PFSK-1 (cell line): ENCODE results near the gene HMGXB4.

Experiments used
- FOXP2 ChIP-seq: optimal IDR thresholded peaks from 2 replicates; pipeline ENCODE3; 2011; ENCODE audit warnings: borderline replicate concordance, control low read depth, inconsistent platforms; ENCODE audit not compliant: insufficient read depth; ENCODE audit errors: extremely low read length, extremely low read depth
- POLR2AphosphoS5 ChIP-seq: IDR thresholded peaks from 2 replicates; pipeline ENCODE4 v1.6.1; 2012; ENCODE audit warnings: low read depth, mild to moderate bottlenecking, control low read depth, low read length, moderate library complexity
- SIN3A ChIP-seq: IDR thresholded peaks from 2 replicates; pipeline ENCODE4 v1.6.1; 2012; ENCODE audit warnings: mild to moderate bottlenecking, low read length, moderate library complexity, borderline replicate concordance; ENCODE audit not compliant: insufficient read depth
- TAF1 ChIP-seq: IDR thresholded peaks from 2 replicates; pipeline ENCODE4 v1.6.1; 2012; ENCODE audit warnings: low read length, control low read depth, borderline replicate concordance; ENCODE audit not compliant: insufficient read depth
- TF ChIP-seq, protein P1 (sequence below), 2 experiments: IDR thresholded peaks; 2 replicates each; pipeline versions ENCODE4 v1.6.1 to v1.8.0; 2011 to 2012; ENCODE audit warnings: low read depth in 2 of 2, low read length in 2 of 2, control low read depth in 1 of 2, inconsistent platforms in 1 of 2, mild to moderate bottlenecking in 1 of 2, moderate library complexity in 1 of 2; ENCODE audit not compliant: insufficient read depth in 1 of 2

DNA sequence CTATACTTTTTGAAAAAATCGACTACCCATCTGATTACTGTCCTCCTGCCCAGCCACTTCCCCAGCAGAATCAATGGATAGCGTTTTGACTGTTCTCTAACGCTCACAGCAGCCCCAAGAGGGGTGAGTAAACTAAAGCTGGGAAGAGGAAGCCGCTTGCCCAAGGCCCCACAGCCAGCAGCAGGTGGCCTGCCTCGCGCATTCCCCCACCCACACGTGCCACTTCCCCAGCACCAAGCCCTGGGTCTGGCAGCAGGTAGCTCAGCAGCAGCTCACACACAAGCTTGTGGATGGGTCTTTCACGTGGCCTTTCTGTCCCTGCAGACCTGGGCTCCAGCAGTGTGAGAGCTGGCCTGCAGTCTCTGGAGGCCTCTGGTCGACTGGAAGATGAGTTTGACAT, 76.7 kb downstream of the HMGXB4 start:
- TF ChIP-seq TAF1: no peak
- no peak for TF ChIP-seq POLR2AphosphoS5
- no peak for TF ChIP-seq FOXP2
- no peak for TF ChIP-seq SIN3A
- TF ChIP-seq, protein P1, sequence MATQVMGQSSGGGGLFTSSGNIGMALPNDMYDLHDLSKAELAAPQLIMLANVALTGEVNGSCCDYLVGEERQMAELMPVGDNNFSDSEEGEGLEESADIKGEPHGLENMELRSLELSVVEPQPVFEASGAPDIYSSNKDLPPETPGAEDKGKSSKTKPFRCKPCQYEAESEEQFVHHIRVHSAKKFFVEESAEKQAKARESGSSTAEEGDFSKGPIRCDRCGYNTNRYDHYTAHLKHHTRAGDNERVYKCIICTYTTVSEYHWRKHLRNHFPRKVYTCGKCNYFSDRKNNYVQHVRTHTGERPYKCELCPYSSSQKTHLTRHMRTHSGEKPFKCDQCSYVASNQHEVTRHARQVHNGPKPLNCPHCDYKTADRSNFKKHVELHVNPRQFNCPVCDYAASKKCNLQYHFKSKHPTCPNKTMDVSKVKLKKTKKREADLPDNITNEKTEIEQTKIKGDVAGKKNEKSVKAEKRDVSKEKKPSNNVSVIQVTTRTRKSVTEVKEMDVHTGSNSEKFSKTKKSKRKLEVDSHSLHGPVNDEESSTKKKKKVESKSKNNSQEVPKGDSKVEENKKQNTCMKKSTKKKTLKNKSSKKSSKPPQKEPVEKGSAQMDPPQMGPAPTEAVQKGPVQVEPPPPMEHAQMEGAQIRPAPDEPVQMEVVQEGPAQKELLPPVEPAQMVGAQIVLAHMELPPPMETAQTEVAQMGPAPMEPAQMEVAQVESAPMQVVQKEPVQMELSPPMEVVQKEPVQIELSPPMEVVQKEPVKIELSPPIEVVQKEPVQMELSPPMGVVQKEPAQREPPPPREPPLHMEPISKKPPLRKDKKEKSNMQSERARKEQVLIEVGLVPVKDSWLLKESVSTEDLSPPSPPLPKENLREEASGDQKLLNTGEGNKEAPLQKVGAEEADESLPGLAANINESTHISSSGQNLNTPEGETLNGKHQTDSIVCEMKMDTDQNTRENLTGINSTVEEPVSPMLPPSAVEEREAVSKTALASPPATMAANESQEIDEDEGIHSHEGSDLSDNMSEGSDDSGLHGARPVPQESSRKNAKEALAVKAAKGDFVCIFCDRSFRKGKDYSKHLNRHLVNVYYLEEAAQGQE (IDR thresholded peaks at IDR 0.05; ENCODE audit: insufficient read depth in 1 of 2, low read depth in 2 of 2, low read length in 2 of 2): no peak
